GM18502 (cell line): ENCODE measurements around the gene FAM219A.

Experiments
- ATAC-seq: cut with Tn5 transposase; IDR thresholded peaks from one replicate; pipeline ENCODE4 v1.9.1; 2021; ENCODE audit warnings: mild to moderate bottlenecking; ENCODE audit not compliant: unreplicated experiment, poor library complexity

FAM219A gene, protein sequence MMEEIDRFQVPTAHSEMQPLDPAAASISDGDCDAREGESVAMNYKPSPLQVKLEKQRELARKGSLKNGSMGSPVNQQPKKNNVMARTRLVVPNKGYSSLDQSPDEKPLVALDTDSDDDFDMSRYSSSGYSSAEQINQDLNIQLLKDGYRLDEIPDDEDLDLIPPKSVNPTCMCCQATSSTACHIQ

DNA sequence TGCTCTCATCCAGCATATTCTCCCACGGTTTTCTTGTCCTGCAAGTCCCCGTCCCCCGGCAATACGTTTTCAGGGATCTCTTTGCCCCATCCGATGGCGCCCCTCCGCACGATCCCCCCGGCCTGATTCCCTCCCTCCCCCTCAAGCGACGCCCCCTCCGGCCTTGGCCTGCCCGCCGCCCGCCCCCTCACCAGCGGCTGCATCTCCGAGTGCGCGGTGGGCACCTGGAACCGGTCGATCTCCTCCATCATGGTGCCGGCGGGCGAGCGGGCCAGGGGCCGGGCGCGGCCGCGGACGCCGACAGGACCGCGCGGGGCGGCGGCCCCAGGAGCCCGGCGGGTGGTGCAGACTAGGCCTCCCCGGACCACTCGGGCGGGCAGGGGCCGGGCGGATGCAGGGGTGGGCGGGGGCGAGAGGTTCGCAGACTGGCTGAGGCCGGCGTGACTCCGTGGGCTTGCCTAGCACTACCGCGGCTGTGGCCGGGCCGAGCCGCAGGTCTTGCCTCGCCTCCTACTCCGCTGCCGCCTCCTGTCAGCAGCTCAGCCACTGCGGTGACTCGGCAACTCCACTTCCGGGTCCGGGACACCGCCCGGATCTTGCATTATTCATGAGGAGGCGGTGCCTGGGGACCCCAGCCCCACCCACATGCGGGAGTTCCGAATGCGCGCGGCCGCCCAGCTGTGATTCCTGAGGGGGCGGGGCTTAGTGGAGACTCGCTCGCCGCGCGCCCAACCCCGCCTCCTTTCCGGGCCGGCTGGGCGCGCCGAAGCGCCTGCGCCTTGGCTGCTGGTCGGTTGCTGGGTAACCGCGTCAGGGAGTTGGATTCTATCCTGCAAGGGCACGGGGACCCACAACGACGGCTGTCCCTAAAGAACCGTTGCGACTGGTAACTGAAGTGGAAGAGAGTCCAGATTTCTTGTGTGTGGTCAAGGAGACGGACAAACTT lies at the start of gene FAM219A, which contains the start of gene DNAI1:
Gene FAM219A, minus strand, starts transcription at position 558 of the 946 bp plus-strand sequence. Its CDS starts 307 bp downstream, at position 251.
Gene DNAI1, plus strand, starts transcription at position 793 of the 946 bp plus-strand sequence. CDS start 201 bp downstream, outside the sequence.
- ATAC-seq, result peak; percentile 98

DNA sequence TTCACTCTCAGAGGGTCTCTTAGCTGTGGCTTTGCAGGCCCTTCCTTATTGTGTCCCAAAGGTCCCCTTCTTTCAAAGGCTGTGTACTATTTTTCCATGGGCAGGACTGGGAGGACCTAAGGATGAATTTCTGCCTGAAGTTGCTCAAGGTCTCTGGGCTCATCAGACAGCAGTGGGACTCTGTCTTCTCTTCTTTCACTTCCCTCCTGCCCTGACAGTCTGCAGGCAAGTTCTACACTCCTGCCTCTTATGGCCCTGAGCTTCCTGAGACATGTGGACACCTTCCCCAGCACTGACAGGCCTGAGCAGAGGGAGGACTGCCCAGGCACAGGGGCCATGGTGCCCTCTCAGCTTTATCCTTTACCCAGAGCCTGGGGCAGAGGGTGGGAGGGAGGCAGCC lies 49.6 kb upstream of the FAM219A start:
- no peak for ATAC-seq

DNA sequence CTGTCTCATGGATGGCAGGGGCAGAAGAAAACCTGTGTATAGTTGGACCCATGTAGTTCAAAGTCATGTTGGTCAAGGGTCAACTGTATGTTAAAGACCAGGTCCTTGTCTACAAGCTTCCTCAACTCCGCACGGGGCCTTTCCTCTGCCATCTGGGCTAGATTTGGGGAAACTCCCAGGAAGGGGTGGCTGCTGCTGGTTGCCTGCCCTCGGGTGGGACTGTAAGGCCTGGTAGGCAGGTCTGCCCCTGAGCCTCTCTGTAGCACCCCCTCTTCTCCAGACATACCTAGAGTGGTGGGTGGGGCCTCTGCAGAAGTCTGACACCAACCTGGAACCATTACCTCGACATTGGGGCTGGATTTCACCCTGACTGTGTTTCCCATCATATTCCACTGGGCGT lies 49.2 kb upstream of the FAM219A start:
- ATAC-seq, result no peak

DNA sequence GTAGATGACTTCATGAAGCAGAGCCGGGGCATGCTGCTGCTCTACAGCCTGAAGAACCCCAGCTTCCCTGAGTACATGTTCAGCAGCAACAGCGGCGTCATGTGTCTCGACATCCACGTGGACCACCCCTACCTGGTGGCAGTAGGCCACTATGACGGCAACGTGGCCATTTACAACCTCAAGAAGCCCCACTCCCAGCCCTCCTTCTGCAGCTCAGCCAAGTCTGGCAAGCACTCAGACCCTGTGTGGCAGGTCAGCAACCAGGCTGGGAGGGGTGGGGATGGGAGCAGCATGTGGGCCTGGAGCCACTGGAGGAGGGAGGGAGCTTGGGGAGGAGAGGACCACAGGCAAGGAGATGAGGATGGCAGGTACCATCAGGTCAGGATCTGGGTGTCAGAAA lies 48.3 kb upstream of the FAM219A start:
- ATAC-seq, result no peak

DNA sequence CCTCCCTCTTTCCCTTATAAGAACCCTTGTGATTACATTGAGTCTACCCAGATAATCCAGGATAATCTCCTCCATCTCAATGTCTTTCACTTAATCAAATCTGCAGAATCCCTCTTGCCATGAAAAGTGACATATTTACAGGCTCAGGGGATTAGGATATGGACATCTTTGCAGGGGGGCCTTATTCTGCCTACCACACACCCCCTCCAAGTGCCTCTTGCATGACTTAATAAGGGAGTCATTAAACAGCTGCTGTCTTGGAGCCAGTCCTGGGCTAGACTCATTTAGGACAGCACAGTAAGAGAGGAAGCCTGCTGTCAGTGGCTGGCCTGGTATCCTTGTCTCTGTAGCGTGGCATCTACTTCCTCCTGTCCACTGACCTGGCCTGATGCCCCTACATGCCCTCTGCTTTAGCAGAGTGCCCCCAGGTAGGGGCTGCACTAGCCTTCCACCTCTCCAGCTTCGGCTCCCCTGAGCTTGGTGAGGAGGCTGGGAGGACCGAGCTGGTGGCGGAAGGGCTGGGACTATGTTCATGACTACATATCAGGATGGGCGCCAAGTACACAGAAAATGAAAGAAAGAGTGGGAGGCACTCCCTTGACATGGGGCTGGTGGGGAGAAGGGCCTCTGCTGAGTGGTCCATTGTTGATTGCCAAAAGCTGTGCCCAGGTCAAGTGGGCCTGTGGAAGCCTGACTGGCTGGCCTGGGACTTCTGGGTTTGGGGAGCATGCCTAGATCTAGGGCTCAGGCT lies 47.2 kb upstream of the FAM219A start:
- ATAC-seq, result no peak

DNA sequence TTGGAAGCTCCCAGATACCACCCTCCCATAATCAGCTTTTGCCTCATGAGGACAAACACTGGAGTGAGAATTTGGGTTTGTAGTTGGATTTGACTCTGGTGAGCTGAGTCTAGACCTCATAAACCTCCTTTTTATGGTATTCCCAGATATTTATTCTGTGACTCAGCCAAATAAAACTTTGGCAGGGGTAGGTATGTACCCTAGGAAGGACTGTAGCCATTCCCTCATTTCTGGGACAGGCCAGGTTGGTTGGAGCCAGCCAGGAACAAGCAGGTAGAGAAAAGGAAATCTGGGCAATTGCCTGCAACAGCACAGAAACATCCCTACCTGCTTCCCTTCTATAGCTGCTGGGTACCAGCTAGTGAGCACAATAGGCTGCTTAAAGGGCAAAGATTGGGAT lies 45.0 kb upstream of the FAM219A start:
- no peak for ATAC-seq

DNA sequence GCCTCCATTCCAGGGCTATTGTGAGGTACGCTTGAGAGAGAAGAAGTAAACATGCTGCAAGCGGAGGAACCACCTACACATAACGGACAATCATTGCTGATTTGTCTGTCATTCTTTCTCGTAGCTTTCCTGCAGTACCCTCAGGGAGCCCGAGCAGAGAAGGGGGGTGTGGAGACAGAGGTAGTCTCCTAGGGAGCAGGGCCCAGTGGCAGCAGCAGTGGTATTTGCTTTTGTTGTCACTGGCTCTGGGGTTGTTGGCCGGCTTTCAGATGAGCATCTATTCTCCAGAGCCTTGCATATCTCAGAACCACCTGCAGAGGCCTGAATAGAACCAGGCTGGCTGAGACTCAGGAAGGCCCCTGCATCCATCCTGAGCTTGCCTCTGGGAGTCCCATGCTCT lies 44.5 kb upstream of the FAM219A start:
- no peak for ATAC-seq

DNA sequence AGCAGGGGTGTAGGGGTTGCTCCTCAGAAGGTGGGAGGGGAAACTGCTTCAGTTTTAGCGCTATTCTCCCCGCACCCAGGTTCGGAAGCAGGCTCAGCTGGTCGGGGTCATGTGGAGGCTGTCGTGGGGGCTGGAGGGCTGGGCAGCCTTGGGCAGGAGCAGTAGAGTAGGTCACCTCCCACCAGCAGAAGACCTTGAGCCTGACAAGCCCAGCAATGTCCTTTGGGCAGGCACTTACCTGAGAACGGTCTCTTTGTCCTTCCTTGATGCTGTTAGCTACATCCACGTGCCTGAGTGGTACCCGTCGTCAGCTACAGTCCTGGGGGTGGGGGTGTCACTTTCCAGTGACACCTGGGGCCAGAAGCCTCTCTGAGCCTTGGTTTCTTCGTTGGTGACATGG lies 44.1 kb upstream of the FAM219A start:
- no peak for ATAC-seq

DNA sequence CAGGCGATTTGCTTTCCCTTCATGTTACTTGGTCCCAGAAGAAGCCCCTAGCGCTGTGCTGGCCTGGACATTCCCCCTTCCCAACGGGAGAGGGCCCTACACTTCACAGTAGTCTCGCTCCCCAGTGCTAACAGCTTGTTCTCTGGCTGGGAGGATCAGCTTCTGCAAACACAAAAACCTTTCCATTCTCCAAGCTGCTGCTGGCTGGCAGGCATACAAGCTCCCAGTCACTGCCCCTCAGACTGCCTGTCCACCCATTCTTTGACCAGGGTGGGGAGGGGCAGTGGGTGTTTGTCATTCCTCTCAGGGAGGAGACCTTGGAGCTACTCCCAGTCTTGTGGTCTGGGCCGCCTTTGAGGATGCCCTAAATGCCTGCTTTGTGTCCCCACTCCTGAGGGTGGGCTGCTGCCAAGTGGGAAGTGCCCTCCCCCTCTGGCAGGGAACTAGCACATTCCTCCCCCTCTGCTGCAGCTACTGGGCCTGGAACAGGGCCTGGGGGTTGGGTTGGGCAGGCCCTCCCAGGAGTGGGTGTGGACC lies 43.6 kb upstream of the FAM219A start:
- no peak for ATAC-seq

DNA sequence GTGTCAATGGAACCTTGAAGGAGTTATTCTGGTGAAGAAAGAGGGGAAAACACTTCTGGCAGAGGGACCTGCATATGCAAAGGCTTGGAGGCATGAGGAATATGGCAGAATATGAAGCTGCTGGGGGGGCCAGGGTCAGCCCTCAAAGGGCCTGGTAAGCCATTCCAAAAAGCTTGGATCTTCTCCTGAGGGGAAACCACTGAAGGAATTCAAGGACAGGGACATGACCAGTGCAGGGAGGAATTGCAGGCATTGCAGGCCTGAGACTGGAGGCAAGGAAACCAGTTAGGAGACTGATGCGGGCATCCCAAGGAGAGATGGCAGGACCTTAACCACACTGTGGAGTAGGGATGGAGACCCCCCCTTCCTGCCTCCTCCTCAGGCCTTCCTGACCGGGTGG lies 43.0 kb upstream of the FAM219A start:
- ATAC-seq, result no peak

DNA sequence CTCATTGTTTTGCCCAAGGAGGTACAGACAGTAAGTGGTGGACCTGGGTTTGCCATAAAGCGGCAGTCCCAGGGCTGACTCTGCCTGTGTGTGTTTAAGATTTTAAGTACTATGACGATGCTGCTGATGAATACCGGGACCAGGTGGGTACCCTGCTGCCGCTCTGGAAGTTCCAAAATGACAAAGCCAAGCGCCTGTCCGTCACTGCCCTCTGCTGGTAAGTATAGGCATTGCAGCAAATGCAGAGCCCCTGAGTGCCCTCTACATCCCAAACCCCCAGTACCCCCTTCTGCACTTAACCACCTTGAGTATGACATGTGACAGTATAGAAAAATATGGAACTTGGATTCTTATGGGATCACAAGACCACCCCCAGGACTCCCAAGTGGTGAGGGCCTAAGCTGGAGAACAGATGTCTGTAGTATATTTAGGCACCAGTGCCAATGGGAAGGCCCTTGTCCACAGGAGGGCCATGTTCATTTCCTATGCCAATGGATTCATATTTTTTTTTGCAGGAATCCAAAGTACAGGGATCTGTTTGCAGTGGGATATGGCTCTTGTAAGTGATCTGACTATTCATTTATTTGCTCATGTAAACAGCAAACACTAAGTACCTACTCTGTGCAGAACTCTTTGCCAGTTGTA lies 42.4 kb upstream of the FAM219A start:
- ATAC-seq, result no peak

DNA sequence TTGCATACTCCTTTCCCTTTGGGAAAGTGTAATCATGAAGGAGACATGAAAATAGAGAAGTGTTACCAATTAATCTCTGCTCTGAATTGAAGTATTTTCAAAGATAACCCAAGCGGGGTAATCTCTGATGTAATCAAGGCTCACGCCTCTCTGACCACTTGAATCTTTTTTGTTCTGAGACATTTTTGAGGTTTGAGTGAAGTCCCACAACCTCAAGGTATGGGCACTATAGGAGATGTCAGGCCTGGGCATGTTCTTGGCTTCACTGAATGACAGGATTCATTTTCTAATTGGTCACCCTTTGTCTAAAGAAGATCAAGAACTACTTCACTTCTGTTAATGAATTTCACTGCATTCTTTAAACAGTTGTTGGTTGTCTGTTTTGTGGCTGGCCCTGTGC lies 40.7 kb upstream of the FAM219A start:
- no peak for ATAC-seq

DNA sequence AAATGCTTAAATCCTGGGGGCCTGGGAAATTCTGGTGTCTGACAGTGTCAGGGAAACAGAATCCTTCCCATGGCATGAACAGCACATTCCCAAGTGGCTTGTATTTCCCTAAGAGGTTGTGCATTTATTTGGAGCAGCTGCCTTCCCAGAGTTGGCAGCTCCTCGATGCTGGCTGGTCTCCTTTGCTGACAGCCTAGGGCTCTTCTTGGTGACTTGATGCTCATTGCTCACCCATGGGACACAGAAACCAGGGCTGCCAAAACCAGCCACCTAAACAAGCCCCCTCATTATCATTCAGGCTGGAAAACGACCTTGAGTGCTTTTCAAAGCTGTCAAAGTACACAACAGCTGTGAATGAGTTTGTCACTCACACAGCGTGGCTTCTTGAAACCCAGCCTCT lies 40.2 kb upstream of the FAM219A start:
- ATAC-seq, result no peak

DNA sequence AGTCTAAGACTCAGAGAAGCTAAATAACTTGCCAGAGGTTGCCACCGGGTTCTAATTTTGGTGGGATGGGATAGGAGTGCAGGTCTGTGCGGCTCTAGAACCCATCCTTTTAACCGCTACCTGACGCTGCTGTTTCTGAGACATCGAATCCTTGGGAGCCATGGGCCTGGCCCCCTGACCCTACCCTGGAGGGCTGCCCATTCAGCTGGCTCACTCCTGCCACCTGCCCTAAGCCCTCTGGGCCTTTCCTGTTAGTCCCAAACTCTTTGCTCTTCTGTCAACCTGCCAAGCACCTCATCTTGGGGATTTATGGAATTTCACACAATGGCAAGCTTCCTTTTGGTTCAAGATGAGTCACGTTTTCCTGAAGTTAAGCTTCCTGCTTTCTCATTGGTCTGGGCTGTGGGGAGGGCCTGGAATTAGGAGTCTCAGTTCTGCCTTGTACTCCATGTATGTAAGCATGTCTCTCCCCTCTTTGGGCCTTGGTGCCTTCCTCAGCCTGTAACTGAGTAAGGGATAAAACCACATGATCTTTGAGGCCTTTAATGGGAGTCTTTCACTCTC lies 37.9 kb upstream of the FAM219A start:
- no peak for ATAC-seq

DNA sequence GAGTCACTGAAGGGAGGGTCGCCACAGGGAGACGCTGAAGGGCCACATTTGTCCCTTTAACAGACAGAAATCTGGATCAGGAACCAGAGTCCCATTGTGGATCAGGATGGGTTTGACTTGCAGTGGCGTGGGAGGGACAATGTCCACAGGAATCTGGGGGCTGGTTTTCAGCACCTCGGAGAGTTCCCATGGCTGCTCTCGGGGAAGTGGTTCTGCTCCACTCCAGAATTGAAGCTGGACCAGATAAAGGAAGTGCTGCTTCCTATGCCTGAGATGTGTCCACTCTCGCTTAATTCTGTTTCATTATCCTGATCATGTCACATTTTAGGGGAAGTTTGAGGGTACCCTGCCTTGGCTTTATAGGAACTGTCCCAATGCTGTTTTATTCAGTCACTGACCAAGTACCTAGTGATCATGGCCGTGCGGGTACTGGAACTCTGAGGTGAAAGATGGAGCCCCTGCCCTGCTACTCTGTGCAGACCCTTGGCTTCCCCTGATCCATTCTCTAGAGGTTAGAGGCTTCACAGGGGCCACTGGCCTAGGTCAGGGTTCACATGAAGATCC lies 35.7 kb upstream of the FAM219A start:
- no peak for ATAC-seq

DNA sequence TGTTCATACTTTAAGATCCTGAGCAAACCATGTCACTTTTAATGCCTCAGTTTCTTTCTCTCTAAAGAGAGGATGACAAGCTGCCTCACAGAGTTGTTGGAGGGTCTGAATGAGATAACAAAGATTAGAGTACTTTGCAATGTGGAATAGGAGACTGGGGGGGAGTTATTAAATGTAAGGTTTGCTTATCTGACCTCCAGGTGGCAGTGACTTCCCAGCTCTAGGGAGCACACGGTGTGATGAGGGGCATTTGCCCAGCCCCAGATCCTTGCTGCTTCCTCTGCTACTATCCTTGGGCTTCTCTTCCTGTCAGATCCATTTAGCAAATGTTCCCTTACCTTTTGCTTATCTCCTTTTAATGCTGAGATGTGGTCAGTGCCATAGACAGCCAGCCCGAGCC lies 33.7 kb upstream of the FAM219A start:
- no peak for ATAC-seq

DNA sequence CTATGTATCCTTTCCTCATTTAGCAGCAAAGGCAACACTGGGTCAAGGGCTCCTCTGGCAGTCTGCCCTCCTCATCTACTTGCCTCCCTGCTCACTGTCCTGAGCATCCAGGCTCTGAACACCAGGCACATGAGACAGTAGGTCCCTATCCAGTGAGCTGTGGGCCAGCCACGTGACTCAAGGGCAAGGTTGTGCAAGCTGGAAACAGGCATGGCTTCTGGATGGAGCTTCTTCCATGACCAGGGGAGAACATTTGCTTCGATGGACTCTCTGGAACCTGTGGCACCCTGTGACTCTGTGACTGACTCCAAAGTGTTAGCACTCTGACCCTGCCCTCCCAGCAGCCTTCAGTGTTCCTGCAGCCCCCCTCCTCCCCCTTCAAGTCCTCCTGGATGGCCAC lies 33.2 kb upstream of the FAM219A start:
- ATAC-seq, result no peak

DNA sequence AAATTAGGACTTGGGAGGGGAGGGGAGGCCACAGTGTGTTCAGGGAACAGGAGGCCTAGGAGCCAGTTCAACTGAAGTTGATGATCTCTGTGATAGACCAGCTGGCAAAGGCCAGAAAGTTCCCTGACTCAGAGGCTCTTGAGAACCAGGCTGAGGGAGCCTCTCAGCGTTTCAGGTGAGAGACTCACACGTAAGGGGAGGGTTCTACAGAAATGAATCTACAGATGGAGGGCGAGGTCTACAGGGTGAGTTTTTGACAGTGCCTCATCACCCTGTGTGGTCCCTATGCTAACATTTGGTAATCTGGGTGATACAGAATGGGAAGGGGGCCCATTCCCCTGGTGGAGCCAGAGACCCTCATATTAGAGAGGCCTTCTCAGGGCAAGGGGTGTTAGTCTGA lies 32.4 kb upstream of the FAM219A start:
- ATAC-seq, result no peak

DNA sequence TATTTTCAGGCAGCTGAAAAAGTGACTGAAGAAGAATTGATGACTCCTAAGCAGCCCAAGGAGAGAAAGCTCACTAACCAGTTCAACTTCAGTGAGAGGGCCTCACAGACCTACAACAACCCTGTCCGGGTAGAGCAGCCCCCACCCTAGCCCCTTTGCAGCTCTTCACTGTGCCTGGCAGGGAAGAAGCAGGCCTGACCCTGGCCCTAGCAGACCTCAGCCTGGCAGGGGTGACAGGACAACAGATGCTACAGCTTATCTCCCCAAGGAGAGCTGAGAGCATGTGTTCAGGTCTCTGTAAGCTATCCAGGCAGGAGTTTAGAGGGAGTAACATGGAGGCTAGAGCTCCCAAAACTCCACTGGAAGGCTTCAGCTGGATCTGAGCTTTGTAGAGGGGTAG lies 32.0 kb upstream of the FAM219A start:
- ATAC-seq, result no peak

DNA sequence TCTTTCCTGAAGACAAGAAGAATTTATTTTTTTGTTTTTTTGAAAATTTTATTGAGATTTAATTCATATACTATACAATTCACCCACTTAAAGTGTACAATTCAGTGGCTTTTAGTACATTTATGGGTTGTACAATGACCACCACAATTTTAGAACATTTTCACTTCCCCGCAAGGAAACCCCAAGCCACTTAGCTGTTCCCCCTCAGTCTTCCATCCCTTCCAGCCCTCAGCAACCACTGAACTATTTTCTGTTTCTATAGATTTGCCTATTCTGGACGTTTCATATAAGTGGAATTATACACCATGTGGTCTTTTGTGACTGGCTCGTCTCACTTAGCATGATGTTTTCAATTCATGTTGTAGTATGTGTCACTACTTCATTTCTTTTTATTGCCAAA lies 28.2 kb upstream of the FAM219A start:
- no peak for ATAC-seq
